HCT116 (cell line): Measurements from ENCODE around the gene POU2F3. TPM values are rescaled to one million over a fixed set of nuclear protein-coding genes. Genes with fewer than 3 reads are reported as not detected.

ENCODE experiments used
- ATAC-seq: fragments of 200-7000 bp; cut with Tn5 transposase; 2 replicates; pipeline ENCODE4 v1.9.1; 2020; ENCODE audit warnings: mild to moderate bottlenecking, moderate library complexity
- BruUV-seq: library from RNA; stranded (reverse); fragments of 400-500 nt; replicated peaks from 2 replicates; lab custom pipeline; 2021; lab: Mats Ljungman, UMichigan
- CTCF ChIA-PET: fragments of 300-600 bp; sonication (Branson Sonifier 250); formaldehyde crosslinking; loops from one replicate; lab custom pipeline; 2021; ENCODE audit warnings: antibody characterized with exemption; lab: Charles Lee
- POLR2A ChIA-PET: fragments of 300-600, 350-600 bp; sonication (Branson Sonifier 250); formaldehyde crosslinking; loops from one replicate; lab custom pipeline; 2021; ENCODE audit warnings: antibody characterized with exemption; lab: Charles Lee
- RAD21 ChIA-PET, 2 experiments: fragments of 300-600 bp; sonication (Branson Sonifier 250); formaldehyde crosslinking; loops; one replicate each; lab custom pipeline; 2023; ENCODE audit warnings: low total read pairs in 2 of 2; ENCODE audit not compliant: uncharacterized antibody in 2 of 2, unreplicated experiment in 2 of 2, low non-redundant PET in 1 of 2; lab: Charles Lee
- DNase-seq: peaks from one replicate; pipeline ENCODE4 v3.0.0-alpha.2; 2010; ENCODE audit warnings: low read depth, low spot score
- H2AFZ ChIP-seq: fragments of 200-600 bp; shearing (Covaris generic), sonication (generic); 2 replicates; pipeline ENCODE4 v1.6.1; 2017; ENCODE audit warnings: low read depth, mixed run types, mixed read lengths, antibody characterized with exemption, low read length; ENCODE audit not compliant: poor library complexity, severe bottlenecking
- H3K27ac ChIP-seq: 2 replicates; pipeline ENCODE4 v1.5.1; 2012; ENCODE audit warnings: low read depth, low read length
- H3K27me3 ChIP-seq: fragments of 200-600 bp; sonication (generic); 2 replicates; pipeline ENCODE4 v1.6.1; 2016; ENCODE audit warnings: mixed run types, low read length, mixed read lengths; ENCODE audit not compliant: insufficient read depth
- H3K36me3 ChIP-seq, 2 experiments: fragments of 200-500 bp in 1 of 2; fragments of 200-600 bp in 1 of 2; sonication (Bioruptor generic) in 1 of 2; sonication (generic) in 1 of 2; 2 replicates each; pipeline versions ENCODE4 v1.5.1 to v1.6.1; 2014 to 2016; ENCODE audit warnings: low read length in 2 of 2, inconsistent platforms in 1 of 2, mixed read lengths in 1 of 2, mixed run types in 1 of 2; ENCODE audit not compliant: insufficient read depth in 2 of 2, control insufficient read depth in 1 of 2
- H3K4me1 ChIP-seq, 2 experiments: fragments of 200-600 bp in 1 of 2; sonication (generic) in 1 of 2; 2 replicates each; pipeline versions ENCODE4 v1.5.1 to v1.6.1; 2012 to 2017; ENCODE audit warnings: low read length in 2 of 2, inconsistent platforms in 1 of 2, mild to moderate bottlenecking in 1 of 2, mixed read lengths in 1 of 2, mixed run types in 1 of 2, moderate library complexity in 1 of 2; ENCODE audit not compliant: insufficient read depth in 2 of 2, control insufficient read depth in 1 of 2
- H3K4me2 ChIP-seq: fragments of 200-600 bp; sonication (generic); 2 replicates; pipeline ENCODE4 v1.6.1; 2017; ENCODE audit warnings: mixed run types, low read length, mixed read lengths
- H3K4me3 ChIP-seq, 2 experiments: fragments of 200-600 bp in 1 of 2; sonication (generic) in 1 of 2; replicated peaks in 1 of 2; 2 replicates each; pipeline ENCODE4 v1.5.1; 2011 to 2016; ENCODE audit warnings: low read length in 2 of 2, control low read depth in 1 of 2, low read depth in 1 of 2, mild to moderate bottlenecking in 1 of 2, mixed read lengths in 1 of 2, mixed run types in 1 of 2
- H3K79me2 ChIP-seq: fragments of 200-600 bp; sonication (generic); 2 replicates; pipeline ENCODE4 v1.6.1; 2017; ENCODE audit warnings: mild to moderate bottlenecking, mixed run types, low read length, moderate library complexity, mixed read lengths; ENCODE audit not compliant: insufficient read depth
- H3K9ac ChIP-seq: fragments of 200-600 bp; sonication (generic); 2 replicates; pipeline ENCODE4 v1.6.1; 2016; ENCODE audit warnings: low read length, mixed read lengths
- H3K9me2 ChIP-seq: fragments of 200-600 bp; sonication (generic), shearing (Covaris generic); 2 replicates; pipeline ENCODE4 v1.6.1; 2017; ENCODE audit warnings: mixed run types, mild to moderate bottlenecking, moderate library complexity; ENCODE audit not compliant: insufficient read depth
- H3K9me3 ChIP-seq, 2 experiments: fragments of 200-500 bp in 1 of 2; fragments of 200-600 bp in 1 of 2; sonication (Bioruptor generic) in 1 of 2; sonication (generic) in 1 of 2; 2 replicates each; pipeline ENCODE4 v1.6.1; 2014 to 2017; ENCODE audit warnings: low read length in 2 of 2, mixed read lengths in 2 of 2, inconsistent platforms in 1 of 2, low read depth in 1 of 2, mild to moderate bottlenecking in 1 of 2, mixed run types in 1 of 2, moderate library complexity in 1 of 2; ENCODE audit not compliant: control insufficient read depth in 1 of 2, insufficient read depth in 1 of 2
- H4K20me1 ChIP-seq: fragments of 200-600 bp; sonication (generic), shearing (Covaris generic); 2 replicates; pipeline ENCODE4 v1.6.1; 2017; ENCODE audit warnings: mixed run types, mild to moderate bottlenecking, moderate library complexity; ENCODE audit not compliant: insufficient read depth
- CBX3 ChIP-seq: IDR thresholded peaks from 2 replicates; pipeline ENCODE4 v1.6.1; 2012; ENCODE audit warnings: low read depth
- CEBPB ChIP-seq: IDR thresholded peaks from 2 replicates; pipeline ENCODE4 v1.6.1; 2012; ENCODE audit warnings: low read depth
- CTCF ChIP-seq, 3 experiments: fragments of 200-600 bp in 1 of 3; sonication (generic) in 1 of 3; IDR thresholded peaks in 2 of 3; conservative IDR thresholded peaks in 1 of 3; 2 replicates each; pipeline ENCODE4 v1.5.1; 2012 to 2017; ENCODE audit warnings: low read depth in 2 of 3, low read length in 2 of 3, antibody characterized with exemption in 1 of 3, borderline replicate concordance in 1 of 3, control low read depth in 1 of 3, mild to moderate bottlenecking in 1 of 3, mixed read lengths in 1 of 3, mixed run types in 1 of 3, moderate library complexity in 1 of 3; ENCODE audit not compliant: insufficient read depth in 1 of 3
- EGR1 ChIP-seq: IDR thresholded peaks from 2 replicates; pipeline ENCODE4 v1.6.1; 2012; ENCODE audit warnings: low read depth
- EZH2 ChIP-seq: fragments of 200-600 bp; sonication (generic); IDR thresholded peaks from 2 replicates; pipeline ENCODE4 v1.6.1; 2017; ENCODE audit warnings: antibody characterized with exemption, mixed run types
- EZH2phosphoT487 ChIP-seq: fragments of 200-600 bp; IDR thresholded peaks from 2 replicates; pipeline ENCODE4 v1.6.1; 2018; ENCODE audit warnings: antibody characterized with exemption, borderline replicate concordance
- JUND ChIP-seq: IDR thresholded peaks from 2 replicates; pipeline ENCODE4 v1.6.1; 2012
- MAX ChIP-seq: IDR thresholded peaks from 2 replicates; pipeline ENCODE4 v1.6.1; 2012
- POLR2A ChIP-seq: IDR thresholded peaks from 2 replicates; pipeline ENCODE4 v1.7.0; 2011; ENCODE audit warnings: borderline replicate concordance; ENCODE audit not compliant: insufficient read depth, insufficient read length; ENCODE audit errors: extremely low read depth
- RAD21 ChIP-seq: IDR thresholded peaks from 2 replicates; pipeline ENCODE4 v1.6.1; 2012; ENCODE audit warnings: low read depth, mild to moderate bottlenecking
- REST ChIP-seq: IDR thresholded peaks from 2 replicates; pipeline ENCODE4 v1.6.1; 2012; ENCODE audit warnings: low read depth
- SP1 ChIP-seq: IDR thresholded peaks from 2 replicates; pipeline ENCODE4 v1.6.1; 2012; ENCODE audit warnings: low read depth
- TCF7L2 ChIP-seq: IDR thresholded peaks from 2 replicates; pipeline ENCODE4 v1.7.0; 2011; ENCODE audit warnings: borderline replicate concordance, inconsistent platforms; ENCODE audit not compliant: insufficient read depth, insufficient read length; ENCODE audit errors: extremely low read depth
- ZBTB33 ChIP-seq: IDR thresholded peaks from 2 replicates; pipeline ENCODE4 v1.6.1; 2011; ENCODE audit warnings: mild to moderate bottlenecking, low read length, moderate library complexity; ENCODE audit not compliant: insufficient replicate concordance; ENCODE audit errors: extremely low read depth
- intact Hi-C: fragments of 100-400 bp; cut with micrococcal nuclease; formaldehyde crosslinking; loops from 2 replicates; pipeline ENCODE4 v1.10.0; 2022
- total RNA-seq: library from RNA; stranded (reverse); gene quantifications from one replicate; pipeline ENCODE4 v1.2.1, GENCODE V29; 2021; ENCODE audit not compliant: unreplicated experiment

POU2F3 gene
- total RNA-seq, 1 experiment from 2014 or later: 0.15 TPM

GRCh38 chr11:120334894-120335462 lies 95.0 kb downstream of the POU2F3 start:
- POLR2A ChIA-PET: interaction anchor here (1.0 to 1.1 kb wide), 2 partner anchors 10 to 99 kb away, joined by 3 to 4 read pairs; partner anchors contain the start of gene TLCD5
- Histone ChIP-seq H3K79me2 (peaks cover 34% of the 10 kb centered on the region), H3K27ac (peak overlapping the region; percentile 91), H3K36me3 (no peaks in the 10 kb centered on the region), H3K9me3 (no peaks in the 10 kb centered on the region), H3K27me3 (no peaks in the 10 kb centered on the region), H3K4me3 (peak overlapping the region; percentile 52 to 87), H3K9me2 (no peaks in the 10 kb centered on the region), H3K9ac (peak overlapping the region; percentile 62), H3K4me1 (peaks cover 50 to 73% of the 10 kb centered on the region in 2 experiments), H4K20me1 (peaks cover 10% of the 10 kb centered on the region; the same call in 1 of the 2 replicates), H2AFZ (peak overlapping the region; percentile 88), H3K4me2 (peak overlapping the region; percentile 86)
- ATAC-seq (no peak), DNase-seq (no peak)
- CTCF ChIA-PET: interaction anchor here (0.7 to 1.8 kb wide), 6 partner anchors 8 to 66 kb away, joined by 3 to 6 read pairs (median 4); no protein-coding TSS in a partner anchor
- no TSS peak for BruUV-seq
- intact Hi-C loops: loop anchor here (5.0 to 10.0 kb wide), 2 partner anchors 350 to 617 kb away; no protein-coding TSS in a partner anchor
- RAD21 ChIA-PET: no interaction called here
- TF ChIP-seq EGR1: no peak
- TF ChIP-seq JUND: no peak; the same call in 1 of the 2 replicates
- TF ChIP-seq CTCF (IDR thresholded peaks at IDR 0.05 in 2 of 3, conservative IDR thresholded peaks at IDR 0.05 in 1 of 3; ENCODE audit: borderline replicate concordance in 1 of 3, insufficient read depth in 1 of 3, low read depth in 2 of 3, low read length in 2 of 3): peak; percentile 53 to 59 (median 57); a peak in 5 of 6 replicates
- TF ChIP-seq EZH2: no peak
- TF ChIP-seq REST: no peak
- 0 out of 2 replicates have a peak, but pooled peaks have one; percentile 16 for TF ChIP-seq CBX3
- TF ChIP-seq CEBPB: peak; percentile 49; the same call in 1 of the 2 replicates
- TF ChIP-seq EZH2phosphoT487: no peak
- no peak for TF ChIP-seq POLR2A
- peak; percentile 75 for TF ChIP-seq RAD21
- TF ChIP-seq ZBTB33: no peak
- no peak for TF ChIP-seq SP1
- TF ChIP-seq MAX: no peak
- TF ChIP-seq TCF7L2: no peak
